GM20000 (cell line): ENCODE results near the gene ANKRD13B.
"Not testable (repeated sequence)": the region's sequence is repeated elsewhere in the genome, so short reads cannot be mapped to it uniquely, and the experiment has no call there.

Source experiments
- DNase-seq: peaks from one replicate; pipeline ENCODE4 v3.0.0; 2012; ENCODE audit warnings: low spot score
- TF ChIP-seq, protein P1 (sequence below): IDR thresholded peaks from 2 replicates; pipeline ENCODE4 v1.5.1; 2012; ENCODE audit warnings: mild to moderate bottlenecking, control low read depth; ENCODE audit errors: extremely low read depth, missing control alignments

Gene ANKRD13B

DNA sequence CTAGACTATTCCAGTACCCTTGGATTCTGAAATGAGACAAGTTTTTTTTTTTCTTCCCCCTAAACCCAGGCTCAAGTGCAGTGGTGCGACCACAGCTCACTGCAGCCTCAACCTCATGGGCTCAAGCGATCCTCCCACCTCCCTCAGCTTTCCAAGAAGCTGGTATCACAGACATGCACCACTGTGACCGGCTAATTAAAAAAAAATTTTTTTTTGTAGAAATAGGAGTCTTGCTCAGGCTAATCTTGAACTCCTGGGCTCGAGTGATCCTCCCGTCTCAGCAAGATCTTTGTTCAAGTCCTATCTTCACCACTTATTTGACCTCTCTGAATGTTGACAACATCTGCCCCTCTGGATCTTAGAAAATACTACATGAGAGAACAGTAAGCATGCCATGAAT lies 56.4 kb downstream of the ANKRD13B start:
- no peak for DNase-seq
- TF ChIP-seq, protein P1, sequence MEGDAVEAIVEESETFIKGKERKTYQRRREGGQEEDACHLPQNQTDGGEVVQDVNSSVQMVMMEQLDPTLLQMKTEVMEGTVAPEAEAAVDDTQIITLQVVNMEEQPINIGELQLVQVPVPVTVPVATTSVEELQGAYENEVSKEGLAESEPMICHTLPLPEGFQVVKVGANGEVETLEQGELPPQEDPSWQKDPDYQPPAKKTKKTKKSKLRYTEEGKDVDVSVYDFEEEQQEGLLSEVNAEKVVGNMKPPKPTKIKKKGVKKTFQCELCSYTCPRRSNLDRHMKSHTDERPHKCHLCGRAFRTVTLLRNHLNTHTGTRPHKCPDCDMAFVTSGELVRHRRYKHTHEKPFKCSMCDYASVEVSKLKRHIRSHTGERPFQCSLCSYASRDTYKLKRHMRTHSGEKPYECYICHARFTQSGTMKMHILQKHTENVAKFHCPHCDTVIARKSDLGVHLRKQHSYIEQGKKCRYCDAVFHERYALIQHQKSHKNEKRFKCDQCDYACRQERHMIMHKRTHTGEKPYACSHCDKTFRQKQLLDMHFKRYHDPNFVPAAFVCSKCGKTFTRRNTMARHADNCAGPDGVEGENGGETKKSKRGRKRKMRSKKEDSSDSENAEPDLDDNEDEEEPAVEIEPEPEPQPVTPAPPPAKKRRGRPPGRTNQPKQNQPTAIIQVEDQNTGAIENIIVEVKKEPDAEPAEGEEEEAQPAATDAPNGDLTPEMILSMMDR: no peak

DNA sequence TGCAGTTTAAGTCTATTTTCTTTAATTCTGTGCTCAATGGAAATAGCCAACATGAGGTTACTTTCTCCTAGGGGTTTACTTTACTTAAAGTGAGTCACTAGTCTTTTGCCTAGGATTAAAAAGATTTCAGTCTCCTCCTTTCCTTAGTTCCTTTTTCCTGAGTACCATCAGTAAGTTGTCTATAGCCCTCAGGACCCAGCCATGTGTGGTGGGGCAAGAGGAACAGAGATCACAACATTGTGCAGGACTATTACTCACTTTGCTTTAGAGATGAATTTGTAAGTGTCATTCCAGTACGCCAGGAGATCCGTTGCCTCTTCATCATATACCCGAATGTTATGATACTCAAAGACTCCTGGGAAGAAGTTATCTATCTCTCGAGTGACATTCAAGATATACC lies 57.5 kb downstream of the ANKRD13B start:
- TF ChIP-seq, protein P1: no peak
- no peak for DNase-seq

DNA sequence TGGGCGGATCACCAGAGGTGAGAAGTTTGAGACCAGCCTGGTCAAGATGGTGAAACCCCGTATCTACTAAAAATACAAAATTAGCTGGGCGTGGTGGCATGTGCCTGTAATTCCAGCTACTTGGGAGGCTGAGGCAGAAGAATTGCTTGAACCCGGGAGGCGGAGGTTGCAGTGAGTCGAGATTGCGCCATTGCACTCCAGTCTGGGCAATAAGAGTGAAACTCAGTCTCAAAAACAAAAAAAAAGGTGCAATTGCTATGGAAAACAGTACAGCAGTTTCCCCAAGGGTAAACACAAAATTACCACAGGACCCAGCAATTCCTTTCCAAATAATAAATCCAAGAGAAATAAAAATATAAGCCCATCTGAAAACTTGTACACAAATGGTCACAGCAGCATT lies 59.0 kb downstream of the ANKRD13B start:
- not testable (repeated sequence) for DNase-seq

DNA sequence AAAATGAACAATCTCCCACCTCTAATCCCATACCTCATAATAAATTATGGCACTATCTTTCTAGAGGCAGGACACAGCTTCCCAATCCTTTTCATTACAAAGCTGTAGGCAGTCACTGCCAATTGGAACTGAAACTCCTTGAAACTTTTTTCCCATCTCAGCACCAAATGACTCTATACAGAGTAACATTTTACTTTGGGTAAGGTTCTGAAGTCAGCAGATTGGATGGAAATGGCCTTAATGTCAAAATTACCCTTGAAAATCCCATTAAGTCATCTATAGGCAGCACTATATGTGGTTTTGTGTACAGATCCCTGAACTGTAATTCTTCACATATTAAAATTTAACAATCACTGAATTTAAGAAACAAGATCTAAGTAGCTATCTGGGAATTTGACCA lies 60.0 kb downstream of the ANKRD13B start:
- no peak for DNase-seq
- TF ChIP-seq, protein P1: no peak

DNA sequence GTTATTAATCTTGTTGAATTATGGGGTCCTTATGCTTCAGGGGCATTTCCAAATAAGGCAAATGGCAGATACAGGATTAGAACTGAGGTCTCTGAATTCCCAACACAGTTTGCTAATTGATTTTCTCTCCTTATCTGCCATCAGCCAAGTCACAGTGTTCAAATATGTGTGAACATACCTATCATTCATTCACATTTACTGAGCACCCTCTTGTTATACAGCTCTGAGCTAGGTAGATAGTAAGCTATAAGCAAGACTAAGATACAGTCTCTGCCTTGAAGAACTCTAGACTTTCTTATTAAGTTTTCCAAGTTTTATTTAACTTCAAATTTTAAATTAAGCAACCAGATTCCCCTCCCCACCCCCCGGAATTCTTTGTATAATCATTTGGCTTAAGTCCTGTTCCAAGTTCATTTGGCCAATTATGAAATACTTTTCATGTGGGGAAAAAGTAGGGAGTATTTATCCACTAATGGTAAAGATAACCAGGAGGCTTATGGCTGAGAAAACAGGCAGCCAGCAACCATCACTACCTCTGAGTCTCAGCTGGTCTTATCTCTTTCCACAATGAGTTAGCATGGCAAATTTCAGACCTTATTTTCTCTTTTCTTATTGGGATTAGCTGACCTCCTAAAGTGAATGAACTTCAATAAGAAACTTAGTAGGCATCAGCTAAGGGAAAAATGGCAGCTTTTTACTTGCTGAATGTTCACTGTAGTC lies 61.2 kb downstream of the ANKRD13B start:
- TF ChIP-seq, protein P1: no peak
- DNase-seq: no peak

DNA sequence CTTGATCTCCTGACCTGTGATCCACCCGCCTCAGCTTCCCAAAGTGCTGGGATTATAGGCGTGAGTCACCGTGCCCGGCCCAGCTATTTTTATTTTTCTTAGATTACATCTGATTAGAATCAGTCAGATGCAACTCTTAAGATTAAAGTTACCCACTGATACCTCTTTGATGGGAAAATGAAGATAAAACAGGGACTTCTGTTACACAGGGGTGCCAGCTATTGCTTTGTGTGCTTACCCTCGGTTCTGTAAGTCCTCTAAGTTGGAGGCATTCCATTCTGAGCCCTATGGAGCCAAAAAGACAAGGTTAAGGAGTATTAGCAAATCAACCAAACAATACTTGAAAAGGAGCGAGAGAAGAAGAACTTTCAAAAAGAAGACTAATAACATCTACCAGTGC lies 62.4 kb downstream of the ANKRD13B start:
- TF ChIP-seq, protein P1: no peak
- DNase-seq: no peak

DNA sequence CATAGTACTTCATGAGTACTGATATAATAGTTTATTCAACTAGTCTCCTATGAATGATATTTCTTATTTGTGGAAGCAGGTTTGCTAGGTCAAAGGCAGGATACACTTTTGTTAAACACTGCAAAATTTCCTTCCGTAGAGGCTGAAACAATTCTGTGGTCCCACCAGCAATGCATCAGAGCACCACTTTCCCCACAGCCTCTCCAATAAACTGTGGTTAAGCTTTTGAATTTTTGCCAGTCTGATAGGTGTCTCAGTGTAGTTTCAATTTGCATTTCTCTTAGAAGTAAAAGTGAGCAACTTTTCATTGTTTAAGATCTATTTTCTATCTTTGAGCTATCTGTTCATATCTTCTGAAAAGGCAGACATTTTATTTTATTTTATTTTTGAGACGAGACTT lies 66.2 kb downstream of the ANKRD13B start:
- TF ChIP-seq, protein P1: no peak
- no peak for DNase-seq

DNA sequence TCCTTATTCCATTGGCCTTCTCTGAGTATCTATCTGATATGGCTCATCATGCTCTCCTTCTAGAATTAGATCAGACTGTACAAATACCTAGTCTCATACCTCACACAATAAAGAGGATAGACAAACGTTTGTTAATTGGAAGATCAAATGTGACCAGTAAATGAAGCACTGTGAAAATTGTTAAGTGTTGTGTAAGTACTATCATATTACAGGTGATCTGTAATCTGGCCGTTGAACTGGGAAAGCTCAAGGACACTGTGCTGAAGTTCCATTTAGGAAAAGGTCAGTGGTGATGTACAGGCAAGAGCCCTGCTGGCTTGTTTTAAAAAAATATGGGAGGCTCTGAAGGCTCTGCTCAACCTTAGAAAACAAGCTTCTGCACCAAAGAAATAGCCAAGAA lies 68.3 kb downstream of the ANKRD13B start:
- no peak for DNase-seq
- TF ChIP-seq, protein P1: no peak
